Stimulated activated CD4-positive, alpha-beta T cell treated with anti-CD3 and anti-CD28 coated beads, TNF-alpha, amount 100 ng/mL, for 4 hours (primary cell): ENCODE results near the gene YY2.
"Not testable (repeated sequence)": the region's sequence is repeated elsewhere in the genome, so short reads cannot be mapped to it uniquely, and the experiment has no call there.

ENCODE experiments used
- DNase-seq, 3 experiments: peaks; one replicate each; pipeline ENCODE4 v3.0.0-alpha.2; 2020; ENCODE audit warnings: low read depth in 3 of 3

YY2 gene

DNA sequence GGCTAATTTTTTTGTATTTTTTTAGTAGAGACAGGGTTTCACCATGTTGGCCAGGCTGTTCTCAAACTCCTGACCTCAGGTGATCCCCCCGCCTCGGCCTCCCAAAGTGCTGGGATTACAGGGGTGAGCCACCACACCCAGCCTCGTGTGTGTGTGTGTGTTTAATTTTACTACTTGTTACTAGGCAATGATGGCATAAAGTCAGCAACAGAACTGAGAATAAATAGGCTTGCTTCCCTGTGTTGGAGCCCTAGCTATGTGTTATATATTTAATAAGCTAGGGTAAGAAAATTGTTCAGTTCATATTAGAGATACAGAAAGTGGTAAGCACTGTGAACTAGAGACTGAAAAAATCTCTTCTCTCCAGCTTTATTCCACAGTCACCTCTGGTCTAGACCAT, 18.4 kb downstream of the YY2 start:
- not testable (repeated sequence) for DNase-seq

DNA sequence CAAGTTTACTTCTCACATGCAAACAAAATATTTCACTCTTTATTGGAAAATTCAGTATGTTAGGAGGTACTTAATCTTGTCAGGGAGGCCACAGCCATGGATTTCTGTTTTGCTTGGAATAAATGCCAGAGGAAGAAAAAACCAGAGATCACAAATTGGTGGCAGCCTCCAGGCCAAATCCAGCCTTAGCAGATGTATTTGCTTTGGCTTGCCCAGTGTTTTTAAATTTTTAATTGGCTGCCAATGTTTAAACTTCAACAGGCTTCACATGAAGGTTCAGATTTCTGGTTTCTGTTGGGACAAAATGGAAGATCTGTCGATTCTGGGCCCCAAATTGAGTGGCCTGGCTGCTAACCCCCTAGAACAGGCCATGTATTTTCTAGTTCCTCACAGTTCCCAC, 19.2 kb downstream of the YY2 start:
- no peak for DNase-seq

- no peak for DNase-seq
These were observed 26.2 kb downstream of the YY2 start for GRCh38 chrX:21881881-21882574.

- no peak for DNase-seq
These were observed 27.5 kb downstream of the YY2 start for GRCh38 chrX:21883258-21883657.

GRCh38 chrX:21885568-21885967, 29.8 kb downstream of the YY2 start:
- DNase-seq = no peak

DNA sequence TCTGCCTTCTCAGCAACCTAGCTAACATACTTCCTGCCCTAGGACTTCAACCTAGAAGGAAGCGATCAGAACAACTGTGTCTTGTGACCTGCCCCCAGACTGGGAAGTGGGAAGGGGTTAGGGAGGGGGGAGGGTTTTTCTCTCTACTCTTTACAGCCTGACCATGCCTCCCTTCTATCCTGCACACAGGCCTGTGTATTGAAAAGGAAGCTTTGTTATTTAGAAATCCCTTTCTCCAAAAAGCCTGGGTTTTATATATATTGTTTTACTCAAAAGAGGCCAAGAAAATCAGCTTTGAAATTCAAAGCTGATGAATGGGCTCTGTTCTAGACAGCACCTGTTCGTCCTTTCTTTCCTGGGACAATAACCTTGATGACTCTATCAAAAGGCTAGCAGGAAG, 49.5 kb downstream of the YY2 start:
- DNase-seq = no peak

GRCh38 chrX:21905953-21906352, 50.2 kb downstream of the YY2 start:
- no peak for DNase-seq

- DNase-seq = no peak
These were observed 51.5 kb downstream of the YY2 start for GRCh38 chrX:21907260-21907659.
